Stimulated activated CD4-positive, alpha-beta T cell treated with anti-CD3 and anti-CD28 coated beads, Interleukin-1b, Interleukin-23, amount 100 ng/mL, for 1 hour (primary cell): ENCODE data around the gene ACSL1.
"Not testable (repeated sequence)": the region's sequence is repeated elsewhere in the genome, so short reads cannot be mapped to it uniquely, and the experiment has no call there.

Experiments
- DNase-seq, 2 donors: peaks; one replicate each; pipeline ENCODE4 v3.0.0-alpha.2; 2020; ENCODE audit warnings: low read depth in 2 of 2

The ACSL1 gene

GRCh38 chr4:184755278-184755677 is 70.5 kb downstream of the ACSL1 start:
- no peak for DNase-seq

GRCh38 chr4:184752496-184753275 is 73.1 kb downstream of the ACSL1 start:
- DNase-seq, result no peak

GRCh38 chr4:184751585-184751956 is 74.2 kb downstream of the ACSL1 start:
- no peak for DNase-seq

- DNase-seq, result no peak
Measured at GRCh38 chr4:184750926-184751584, 74.7 kb downstream of the ACSL1 start.

DNA sequence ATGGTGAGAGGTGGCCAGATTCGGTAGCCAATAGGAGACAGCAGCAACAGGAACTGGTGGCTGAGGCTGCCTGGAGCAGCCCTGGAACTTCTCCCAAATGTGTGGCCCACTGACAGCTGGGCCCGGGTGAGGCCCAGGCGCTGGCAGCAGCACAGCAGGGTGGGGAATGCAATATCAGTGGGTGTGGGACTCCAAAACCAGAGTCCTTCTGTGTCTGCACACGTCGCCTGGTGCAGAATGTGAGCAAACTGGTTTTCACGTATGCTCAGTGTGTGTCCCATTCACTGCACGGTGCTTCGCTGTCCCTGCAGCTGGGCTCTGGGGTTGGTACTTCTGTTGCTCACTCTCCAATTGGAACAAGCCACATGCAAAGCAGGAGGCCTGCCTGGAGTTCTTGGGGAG is 77.5 kb downstream of the ACSL1 start:
- DNase-seq, result no peak

- DNase-seq, result no peak
Measured at GRCh38 chr4:184747034-184747830, 78.5 kb downstream of the ACSL1 start.

GRCh38 chr4:184745831-184746795 is 79.7 kb downstream of the ACSL1 start:
- peak; percentile 42 to 53 for DNase-seq

DNA sequence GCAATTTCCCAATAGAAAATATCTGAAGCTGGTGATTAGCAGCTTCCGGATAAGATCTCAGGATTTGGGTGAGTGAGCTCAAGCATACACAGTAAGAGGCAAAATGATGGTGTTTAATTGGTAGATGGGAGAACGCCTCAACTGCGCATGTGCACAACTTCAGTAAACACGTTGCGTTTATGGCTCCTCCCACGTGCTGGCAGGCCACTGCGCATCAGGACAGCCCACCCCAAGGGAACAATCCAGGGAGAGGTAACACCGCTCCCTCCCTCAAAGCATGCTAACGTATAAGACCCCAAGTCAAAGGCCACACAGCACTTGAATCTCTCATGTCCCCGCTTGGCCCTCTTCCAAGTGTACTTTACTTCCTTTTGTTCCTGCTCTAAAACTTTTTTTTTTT is 81.5 kb downstream of the ACSL1 start:
- DNase-seq, result no peak

DNA sequence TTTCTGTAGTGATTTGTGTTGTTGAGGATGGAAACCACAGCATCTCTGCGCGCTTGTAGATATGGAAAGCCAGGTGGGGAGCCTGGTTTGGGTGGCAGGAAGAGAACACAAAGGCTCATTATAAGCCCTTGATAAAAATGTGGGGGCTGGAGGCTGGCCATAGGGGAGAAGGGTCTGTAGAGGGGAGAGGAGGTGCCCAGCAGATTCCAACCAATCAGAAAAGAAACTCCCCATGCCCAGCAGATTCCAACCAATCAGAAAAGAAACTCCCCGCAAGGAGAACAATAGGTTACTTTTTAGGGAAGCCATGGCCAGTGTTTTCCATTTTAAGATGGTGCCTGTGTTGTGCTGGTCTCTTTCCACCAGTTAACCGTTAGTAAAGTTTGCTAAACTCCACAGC is 82.1 kb downstream of the ACSL1 start:
- DNase-seq, result no peak

GRCh38 chr4:184741651-184742050 is 84.1 kb downstream of the ACSL1 start:
- DNase-seq, result not testable (repeated sequence)

- no peak for DNase-seq
Measured at GRCh38 chr4:184740980-184741391, 84.8 kb downstream of the ACSL1 start.

GRCh38 chr4:184739575-184739974 is 86.2 kb downstream of the ACSL1 start:
- not testable (repeated sequence) for DNase-seq

- no peak for DNase-seq
Measured at GRCh38 chr4:184734758-184735157, 91.0 kb downstream of the ACSL1 start.

DNA sequence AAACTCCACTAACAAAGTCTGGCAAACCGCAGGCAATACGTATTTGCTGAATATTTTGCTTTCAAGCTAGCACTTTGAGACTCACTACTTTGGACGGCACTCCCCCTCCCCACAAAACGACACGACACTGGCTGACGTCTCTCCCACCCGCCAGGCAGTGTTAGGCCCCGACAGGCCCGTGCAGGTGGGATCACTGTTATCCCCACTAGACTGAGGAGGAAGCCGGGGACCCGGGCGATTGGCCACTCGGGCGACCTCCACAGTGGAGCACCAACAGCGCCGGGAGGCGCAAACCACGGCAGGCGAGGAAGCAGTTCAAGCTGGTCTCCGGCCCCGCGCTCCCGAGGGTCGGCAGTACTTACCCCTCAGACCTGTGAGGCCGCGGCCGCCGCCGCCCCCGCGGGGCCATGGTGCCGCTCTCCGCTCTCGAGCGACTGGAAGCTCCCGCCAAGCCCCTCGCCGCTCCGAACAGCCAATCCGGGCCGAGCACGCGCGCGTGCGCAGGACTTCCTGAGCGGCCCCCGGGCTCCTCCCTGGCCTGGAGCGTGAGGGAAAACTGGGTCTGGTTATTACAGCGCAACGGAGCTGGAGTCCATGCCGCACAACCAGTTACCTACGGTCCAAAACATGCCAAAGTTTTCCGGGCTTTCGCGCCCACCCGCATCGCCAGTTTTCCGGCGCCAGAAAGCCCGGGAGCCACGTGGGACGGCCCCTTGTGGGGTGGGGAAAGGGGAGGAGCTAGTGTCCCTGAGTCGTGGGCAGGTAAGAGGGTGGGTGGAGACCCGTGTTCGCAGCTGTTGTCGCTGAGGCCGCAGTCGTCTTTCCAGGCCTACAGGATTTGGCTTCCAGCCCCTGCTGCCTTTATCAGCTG is 91.9 kb downstream of the ACSL1 start, which contains the start of gene CENPU:
Gene CENPU, minus strand, starts transcription at position 443 of the 871 bp plus-strand sequence. Its CDS starts 34 bp downstream, at position 409.
- DNase-seq, result peak; percentile 85 to 91

- DNase-seq, result no peak
Measured at GRCh38 chr4:184732126-184732525, 93.6 kb downstream of the ACSL1 start.

DNA sequence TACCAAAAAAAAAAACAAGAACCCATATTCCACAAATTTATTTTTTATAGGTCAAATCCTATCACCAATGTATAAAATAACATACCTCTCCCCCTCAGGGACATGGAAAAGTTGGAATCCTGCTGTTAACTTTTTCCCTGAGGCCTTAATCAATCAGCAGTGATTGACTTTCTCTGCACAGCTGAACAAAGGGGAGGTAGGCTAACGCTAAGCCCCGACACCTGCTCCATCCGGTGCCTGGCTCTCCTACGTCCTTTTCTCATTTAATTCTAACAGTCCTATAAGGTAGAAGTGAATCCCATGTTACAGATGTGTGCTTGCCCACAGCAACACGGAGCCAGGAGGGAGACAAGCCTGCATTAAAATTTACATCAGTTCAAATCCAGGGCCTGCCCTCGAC is 94.7 kb downstream of the ACSL1 start:
- DNase-seq, result no peak

GRCh38 chr4:184729946-184730345 is 95.8 kb downstream of the ACSL1 start:
- no peak for DNase-seq

DNA sequence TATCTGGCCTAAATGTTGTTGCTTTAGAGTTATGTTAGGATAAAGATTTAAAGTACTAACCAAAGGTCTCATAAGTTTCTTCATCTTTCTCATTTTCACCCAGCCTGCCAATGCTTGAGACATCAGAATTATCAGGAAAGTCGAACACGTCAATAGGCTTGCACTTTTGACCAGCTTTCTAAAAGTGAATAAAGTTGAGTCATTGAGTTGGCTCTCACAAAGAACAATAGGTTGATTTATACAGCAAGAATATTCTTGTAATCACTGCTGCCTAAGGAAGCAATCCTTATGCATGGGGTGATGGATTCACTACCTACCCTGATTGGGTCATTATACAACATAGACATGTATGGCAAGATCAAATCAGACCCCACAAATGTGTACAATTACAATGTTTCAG is 96.9 kb downstream of the ACSL1 start:
- no peak for DNase-seq

DNA sequence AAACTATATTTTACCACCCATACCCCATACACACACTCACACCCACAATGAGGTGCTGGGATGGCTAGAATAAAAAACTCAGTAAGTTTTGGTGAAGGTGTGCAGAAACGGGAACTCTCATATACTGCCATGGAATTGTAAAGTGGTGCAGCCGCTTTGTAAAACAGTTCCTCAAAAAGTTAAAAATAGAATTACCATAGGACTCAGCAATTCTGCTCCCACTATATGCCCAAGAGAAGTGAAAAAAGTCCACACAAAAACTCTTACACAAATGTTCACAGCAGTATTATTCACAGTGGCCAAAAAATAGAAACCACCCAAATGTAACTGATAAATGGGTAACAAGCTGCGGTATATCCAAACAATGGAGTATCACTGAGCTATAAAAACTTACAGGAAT is 98.3 kb downstream of the ACSL1 start:
- no peak for DNase-seq

DNA sequence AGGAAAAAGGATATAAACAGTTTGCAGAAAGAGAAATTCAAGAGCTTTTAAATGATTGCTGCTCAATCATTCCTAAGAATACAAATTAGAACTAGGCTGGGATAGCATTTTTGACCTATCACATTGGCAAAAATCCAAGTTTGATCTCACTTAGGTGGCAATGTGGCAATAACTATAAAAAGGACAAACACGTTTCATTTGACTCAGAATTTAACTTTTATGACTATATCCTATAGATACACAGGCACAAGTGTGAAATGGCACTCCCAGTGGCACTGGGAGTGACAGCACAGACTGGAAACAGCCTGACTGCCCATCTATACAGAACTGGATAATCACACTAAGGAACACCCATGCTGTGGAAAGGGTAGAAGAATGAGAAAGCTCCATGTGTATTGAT is 103.0 kb downstream of the ACSL1 start:
- no peak for DNase-seq
